ENCODE results near the gene ATG101.
A peak's percentile ranks its signal among the peaks of the same experiment; 100 is the strongest.

ATG101 gene

GRCh38 chr12:52042706-52043385 lies 26.9 kb upstream of the ATG101 start:
- no peak for DNase-seq

- no peak for DNase-seq
Measured at GRCh38 chr12:52043386-52044212, 26.2 kb upstream of the ATG101 start.

DNA sequence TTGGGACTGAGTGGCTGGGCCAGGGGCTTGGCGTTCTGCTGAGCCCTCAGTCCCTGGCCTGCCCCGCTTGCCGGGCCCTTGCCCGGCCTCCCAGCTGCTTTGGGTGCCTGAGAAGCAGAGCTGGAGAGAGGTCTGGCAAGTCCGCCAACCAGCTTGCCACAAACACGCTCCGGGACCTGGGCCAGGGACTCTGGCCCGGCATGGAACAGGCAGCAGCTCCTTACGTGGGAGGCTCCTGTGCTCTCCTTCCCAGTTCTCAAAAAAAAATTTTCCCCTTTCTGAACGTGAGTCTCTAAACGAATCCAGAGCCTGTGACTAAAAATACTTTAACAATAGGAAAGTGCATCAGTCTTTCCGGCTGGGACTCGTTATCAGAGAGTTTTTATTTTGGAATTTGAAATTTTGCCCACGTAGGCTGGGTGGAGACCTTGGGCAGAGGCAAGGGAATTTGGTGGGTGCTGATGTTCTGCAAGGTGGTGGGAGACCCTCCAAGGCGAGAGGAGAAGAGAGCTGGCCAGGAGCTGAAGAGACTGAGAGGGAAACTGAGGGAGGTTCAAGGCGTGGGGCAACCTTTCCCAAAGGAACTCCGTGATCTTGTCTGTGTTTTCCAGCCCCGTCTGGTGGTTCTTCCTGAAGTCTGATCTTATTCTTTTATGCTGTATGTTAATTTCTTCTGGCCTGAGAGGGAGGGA lies 25.3 kb upstream of the ATG101 start:
- DNase-seq: no peak

- DNase-seq: peak; percentile 47
Measured at GRCh38 chr12:52045794-52046199, 24.0 kb upstream of the ATG101 start.

- no peak for DNase-seq
Measured at GRCh38 chr12:52046859-52047258, 22.9 kb upstream of the ATG101 start.

- DNase-seq: no peak
Measured at GRCh38 chr12:52049286-52049685, 20.5 kb upstream of the ATG101 start.

DNA sequence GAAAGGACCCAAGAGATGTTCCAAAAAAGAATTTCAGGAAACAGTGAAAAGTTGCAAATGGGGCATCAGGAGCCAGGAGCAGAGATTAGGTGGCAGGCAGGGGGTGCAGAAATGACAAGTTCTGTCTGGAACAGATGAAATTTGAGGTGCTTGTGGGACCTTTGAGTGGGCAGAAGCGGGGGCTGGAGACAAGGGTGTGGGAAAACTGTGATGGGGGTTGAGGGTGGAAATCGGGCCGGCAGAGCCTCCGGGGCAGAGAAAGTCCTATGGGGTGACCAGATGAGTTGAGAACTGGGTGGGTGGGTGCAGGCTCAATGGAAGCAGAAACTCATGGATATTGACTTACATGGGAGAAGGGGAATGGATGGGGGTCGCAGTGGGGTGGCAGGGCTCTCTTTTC lies 20.1 kb upstream of the ATG101 start:
- DNase-seq: no peak

GRCh38 chr12:52050116-52050757 lies 19.5 kb upstream of the ATG101 start:
- DNase-seq: no peak

- peak; percentile 84 for DNase-seq
Measured at GRCh38 chr12:52050758-52051541, 18.8 kb upstream of the ATG101 start, which contains the start of gene NR4A1. Gene NR4A1 (plus strand): TSS chr12:52051442. CDS start chr12:52054329, 2,887 bp downstream.

DNA sequence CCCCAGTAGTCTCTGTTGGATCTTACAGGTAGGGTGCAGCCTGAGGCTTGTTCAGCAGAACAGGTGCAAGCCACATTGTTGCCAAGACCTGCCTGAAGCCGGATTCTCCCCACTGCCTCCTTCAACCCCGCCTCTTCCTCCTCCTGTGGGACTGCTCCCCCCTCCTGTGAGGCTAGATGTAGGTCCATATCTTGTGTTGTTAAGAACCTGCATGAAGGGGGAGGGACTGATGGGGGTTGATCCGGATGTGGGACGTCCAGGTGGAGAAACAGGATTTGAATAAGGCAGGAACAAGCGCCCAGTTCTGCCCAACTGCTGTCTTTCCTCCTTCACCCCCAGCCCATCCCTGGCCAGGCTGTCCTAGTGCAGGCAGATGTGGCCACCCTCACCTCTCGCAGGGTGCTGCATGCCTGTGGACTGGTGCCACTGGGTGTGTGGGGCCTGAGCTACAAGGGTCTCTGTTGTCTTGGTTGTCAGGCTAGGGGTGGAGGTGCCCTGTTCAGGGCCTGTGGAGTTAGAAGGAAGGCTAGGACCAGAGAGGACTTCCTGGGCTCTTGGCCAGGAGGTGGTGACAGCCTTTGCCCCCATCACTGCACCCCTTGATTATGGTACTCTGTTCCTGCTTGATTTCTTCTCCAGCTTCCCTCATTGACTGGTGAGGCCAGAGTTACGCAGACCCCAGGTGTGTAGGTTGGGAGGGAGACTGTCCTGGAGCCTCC lies 17.2 kb upstream of the ATG101 start:
- DNase-seq: no peak

- DNase-seq: no peak
Measured at GRCh38 chr12:52053536-52054209, 16.1 kb upstream of the ATG101 start.

DNA sequence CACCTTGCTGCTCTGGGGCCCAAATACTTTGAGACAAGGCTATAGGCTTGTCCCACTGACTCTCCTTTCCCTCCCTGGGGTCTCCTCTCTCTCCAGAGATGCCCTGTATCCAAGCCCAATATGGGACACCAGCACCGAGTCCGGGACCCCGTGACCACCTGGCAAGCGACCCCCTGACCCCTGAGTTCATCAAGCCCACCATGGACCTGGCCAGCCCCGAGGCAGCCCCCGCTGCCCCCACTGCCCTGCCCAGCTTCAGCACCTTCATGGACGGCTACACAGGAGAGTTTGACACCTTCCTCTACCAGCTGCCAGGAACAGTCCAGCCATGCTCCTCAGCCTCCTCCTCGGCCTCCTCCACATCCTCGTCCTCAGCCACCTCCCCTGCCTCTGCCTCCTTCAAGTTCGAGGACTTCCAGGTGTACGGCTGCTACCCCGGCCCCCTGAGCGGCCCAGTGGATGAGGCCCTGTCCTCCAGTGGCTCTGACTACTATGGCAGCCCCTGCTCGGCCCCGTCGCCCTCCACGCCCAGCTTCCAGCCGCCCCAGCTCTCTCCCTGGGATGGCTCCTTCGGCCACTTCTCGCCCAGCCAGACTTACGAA lies 15.4 kb upstream of the ATG101 start:
- DNase-seq: no peak

GRCh38 chr12:52054833-52055730 lies 14.7 kb upstream of the ATG101 start:
- DNase-seq: no peak

DNA sequence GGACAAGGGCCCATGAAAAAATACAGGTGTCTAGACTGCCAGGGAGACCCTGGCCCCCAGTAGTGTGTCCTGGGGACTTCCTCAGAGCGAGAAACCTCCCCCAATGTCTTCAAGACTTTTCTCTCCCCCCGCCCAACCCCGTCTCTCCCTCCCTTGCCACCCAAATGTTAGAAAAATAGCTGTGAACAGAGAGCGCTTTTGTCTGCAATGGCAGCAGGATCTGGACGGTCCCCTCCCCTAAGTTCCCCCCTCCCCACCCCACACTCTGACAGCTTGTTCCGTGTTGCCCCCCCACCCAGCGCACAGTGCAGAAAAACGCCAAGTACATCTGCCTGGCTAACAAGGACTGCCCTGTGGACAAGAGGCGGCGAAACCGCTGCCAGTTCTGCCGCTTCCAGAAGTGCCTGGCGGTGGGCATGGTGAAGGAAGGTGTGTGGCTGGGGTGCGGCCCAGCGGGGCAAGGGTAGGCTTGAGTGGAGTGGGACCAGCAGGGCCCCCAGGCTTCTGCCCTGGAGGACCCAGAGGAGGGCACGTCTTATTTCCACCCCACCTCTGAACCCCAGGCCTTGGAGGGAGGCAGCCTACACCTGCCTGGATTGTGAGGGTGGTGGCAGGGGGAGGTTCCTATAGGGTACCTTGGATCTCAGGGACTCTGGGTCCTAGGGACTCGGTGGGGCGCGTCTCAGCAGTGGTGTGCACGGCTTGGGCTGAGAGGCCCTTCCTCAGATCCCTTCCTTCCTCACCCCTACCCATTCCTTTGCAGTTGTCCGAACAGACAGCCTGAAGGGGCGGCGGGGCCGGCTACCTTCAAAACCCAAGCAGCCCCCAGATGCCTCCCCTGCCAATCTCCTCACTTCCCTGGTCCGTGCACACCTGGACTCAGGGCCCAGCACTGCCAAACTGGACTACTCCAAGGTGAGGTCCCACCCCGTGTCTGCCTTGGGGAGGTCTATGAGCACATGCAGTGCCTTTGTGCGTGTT lies 13.8 kb upstream of the ATG101 start:
- DNase-seq: no peak

DNA sequence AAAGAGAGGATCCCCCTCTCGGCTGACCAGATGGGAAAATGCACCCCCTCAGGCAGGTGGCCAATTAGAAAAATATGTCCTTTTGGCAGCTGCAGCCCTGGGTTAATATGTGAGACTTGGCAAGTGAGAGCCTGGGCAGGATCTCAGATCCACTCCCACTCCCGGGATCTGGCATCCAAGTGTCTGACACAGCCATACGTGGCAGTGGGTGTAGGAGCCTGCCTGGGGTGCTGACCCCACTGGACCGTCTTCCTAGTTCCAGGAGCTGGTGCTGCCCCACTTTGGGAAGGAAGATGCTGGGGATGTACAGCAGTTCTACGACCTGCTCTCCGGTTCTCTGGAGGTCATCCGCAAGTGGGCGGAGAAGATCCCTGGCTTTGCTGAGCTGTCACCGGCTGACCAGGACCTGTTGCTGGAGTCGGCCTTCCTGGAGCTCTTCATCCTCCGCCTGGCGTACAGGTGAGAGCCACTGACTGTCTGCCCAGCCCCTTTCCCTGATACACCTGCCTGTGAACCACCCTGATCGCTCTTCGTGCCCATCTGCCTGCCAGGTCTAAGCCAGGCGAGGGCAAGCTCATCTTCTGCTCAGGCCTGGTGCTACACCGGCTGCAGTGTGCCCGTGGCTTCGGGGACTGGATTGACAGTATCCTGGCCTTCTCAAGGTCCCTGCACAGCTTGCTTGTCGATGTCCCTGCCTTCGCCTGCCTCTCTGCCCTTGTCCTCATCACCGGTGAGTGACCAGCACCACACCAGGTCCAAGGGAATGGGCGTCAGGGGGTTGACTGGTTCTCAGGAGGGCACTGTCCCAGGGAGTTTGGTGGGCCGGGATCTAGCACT lies 12.8 kb upstream of the ATG101 start:
- DNase-seq: no peak

DNA sequence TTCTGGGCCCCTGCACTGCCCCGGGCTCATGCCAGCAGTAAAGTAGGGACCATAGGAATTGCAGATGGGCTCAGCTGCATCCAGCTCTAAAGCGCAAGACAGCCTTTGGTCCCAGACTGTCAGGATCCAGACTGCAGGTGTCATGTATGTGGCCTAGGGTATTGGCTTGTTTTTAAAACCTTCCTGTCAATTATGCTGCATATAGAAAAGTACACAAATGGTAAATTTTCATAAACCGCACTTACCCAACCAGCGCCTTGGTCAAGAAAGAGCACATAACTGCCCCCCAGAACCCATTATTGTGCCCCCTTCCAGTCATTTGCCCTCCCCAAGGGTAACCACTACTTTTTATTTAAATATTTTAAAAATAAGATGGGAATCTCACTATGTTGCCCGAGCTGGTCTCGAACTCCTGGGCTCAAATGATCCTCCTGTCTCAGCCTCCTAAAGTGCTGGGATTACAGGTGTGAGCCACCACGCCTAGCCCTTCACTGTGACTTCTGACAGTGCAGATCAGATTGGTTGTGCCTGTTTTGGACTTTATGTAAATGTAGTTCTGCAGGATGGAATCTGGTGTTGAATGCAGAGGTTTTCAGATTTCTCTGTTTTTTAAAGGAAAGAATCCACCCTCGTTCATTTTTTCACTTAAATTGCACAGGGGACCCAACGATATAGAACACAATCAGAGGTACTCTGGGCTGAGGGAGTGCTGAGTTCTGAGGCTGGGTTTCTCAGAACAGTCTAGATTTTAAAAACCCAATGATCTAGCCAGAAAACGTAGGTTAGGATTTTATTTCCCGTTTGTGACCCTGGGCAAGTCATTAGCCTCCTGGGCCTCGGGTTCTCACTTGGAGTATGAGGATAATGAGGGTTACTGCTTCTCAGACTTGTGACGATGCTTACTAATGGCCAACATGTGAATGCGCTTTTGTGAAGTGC lies 11.9 kb upstream of the ATG101 start:
- no peak for DNase-seq
